Hindlimb muscle (tissue), 1 donor: ENCODE data around the gene PDSS1. TPM values are rescaled to one million over a fixed set of nuclear protein-coding genes. Genes with fewer than 3 reads are reported as not detected.

Experiments used
- polyA plus RNA-seq: library from polyadenylated mRNA; unstranded; fragments of 120-200 nt; gene quantifications from one replicate; pipeline ENCODE4 v1.2.1, GENCODE V29; 2013; ENCODE audit not compliant: insufficient read length

PDSS1 gene
- polyA plus RNA-seq, 1 donor = 7.3 TPM

Other genes starting within 250 kb of the PDSS1 start
- gene ABI1, start 163.3 kb downstream of the PDSS1 start, polyA plus RNA-seq = 47.6 TPM